GM12891 (cell line): ENCODE measurements around the gene PPFIA1.

Experiments
- POLR2A ChIP-seq: IDR thresholded peaks from 2 replicates; pipeline ENCODE4 v1.6.1; 2011; ENCODE audit warnings: low read depth, low read length, control low read depth
- POLR2AphosphoS5 ChIP-seq: IDR thresholded peaks from 2 replicates; pipeline ENCODE4 v1.6.1; 2011; ENCODE audit warnings: low read depth, low read length, control low read depth

DNA sequence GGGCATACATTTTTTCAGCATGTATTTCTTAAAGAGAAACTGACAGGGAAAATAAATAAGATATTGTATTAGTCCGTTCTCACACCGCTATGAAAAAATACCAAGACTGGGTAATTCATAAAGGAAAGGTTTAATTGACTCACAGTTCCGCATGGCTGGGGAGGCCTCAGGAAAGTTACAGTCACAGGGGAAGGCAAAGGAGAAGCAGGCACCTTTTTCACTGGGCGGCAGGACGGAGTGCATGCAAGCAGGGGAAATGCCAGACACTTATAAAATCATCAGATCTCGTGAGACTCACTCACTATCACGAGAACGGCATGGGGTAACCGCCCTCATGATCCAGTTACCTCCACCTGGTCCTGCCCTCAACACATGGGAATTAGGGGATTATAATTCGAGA, 44.2 kb downstream of the PPFIA1 start:
- TF ChIP-seq POLR2A (no peak), POLR2AphosphoS5 (no peak)
